Hematopoietic multipotent progenitor cell treated with erythropoietin and hydrocortisone succinate and interleukin-3 and kit ligand, for 4 days (in vitro differentiated cells): ENCODE results near the gene SPIC.

Experiments
- DNase-seq: peaks from one replicate; pipeline ENCODE4 v3.0.0-alpha.2; 2015

SPIC gene

GRCh38 chr12:101536069-101536674 is 61.0 kb downstream of the SPIC start:
- DNase-seq = no peak
